ENCODE data around the gene SRP9.
"Not testable (repeated sequence)": the region's sequence is repeated elsewhere in the genome, so short reads cannot be mapped to it uniquely, and the experiment has no call there.

The SRP9 gene

GRCh38 chr1:225766967-225767633 lies 10.5 kb upstream of the SRP9 start:
- Mint-ChIP-seq H3K4me1 (peaks cover 17% of the 10 kb centered on the region), H3K27ac (no peak overlapping the region), H3K27me3 (peaks cover 10% of the 10 kb centered on the region), H3K4me3 (no peak overlapping the region), H3K36me3 (no peaks in the 10 kb centered on the region), H3K9me3 (no peaks in the 10 kb centered on the region)
- ATAC-seq: no peak

GRCh38 chr1:225767634-225768540 lies 9.7 kb upstream of the SRP9 start:
- Mint-ChIP-seq H3K27ac (no peak overlapping the region), H3K27me3 (peaks cover 10% of the 10 kb centered on the region), H3K36me3 (no peaks in the 10 kb centered on the region), H3K4me1 (peaks cover 17% of the 10 kb centered on the region), H3K4me3 (no peak overlapping the region), H3K9me3 (no peaks in the 10 kb centered on the region)
- no peak for ATAC-seq

DNA sequence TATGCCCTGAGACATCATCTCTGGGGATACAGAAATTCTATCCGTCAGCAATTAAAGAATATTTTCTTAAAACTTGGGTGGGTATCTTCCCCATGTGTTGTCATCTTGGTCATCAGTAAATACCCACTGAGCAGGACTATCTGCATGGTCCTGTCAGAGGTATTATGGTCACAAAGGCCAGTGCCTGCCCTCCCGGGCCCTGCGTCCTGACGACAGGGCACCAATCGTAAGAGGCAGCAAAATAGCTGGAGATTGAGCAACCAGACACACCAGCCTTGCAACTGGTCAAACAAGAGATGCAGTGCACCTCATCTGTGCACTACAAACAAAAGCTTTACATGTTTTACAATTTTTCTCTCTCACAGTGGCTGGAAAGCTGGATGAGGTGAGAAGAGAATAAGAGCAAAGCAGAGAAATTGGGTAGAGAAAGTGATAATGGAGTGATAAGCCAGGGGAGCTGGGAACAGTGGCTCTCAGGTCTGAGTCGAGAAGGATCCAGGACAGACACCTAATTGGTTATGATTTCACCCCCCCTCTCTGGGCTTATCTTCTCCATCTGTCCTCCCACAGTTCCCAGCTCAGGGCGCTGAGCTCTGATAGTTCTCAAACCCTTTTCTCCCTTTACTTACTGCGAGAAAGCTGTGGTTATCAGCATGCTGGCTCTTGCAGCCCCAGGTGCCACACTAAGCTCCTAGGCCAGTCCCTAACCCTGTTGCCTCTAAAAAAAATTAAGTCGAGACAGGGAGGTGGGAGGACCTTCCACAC lies 8.8 kb upstream of the SRP9 start:
- H3K4me1 Mint-ChIP-seq: peaks cover 16% of the 10 kb centered on the region
- no peak for ATAC-seq
- peaks cover 10% of the 10 kb centered on the region for H3K27me3 Mint-ChIP-seq
- no peaks in the 10 kb centered on the region for H3K36me3 Mint-ChIP-seq
- no peak overlapping the region for H3K4me3 Mint-ChIP-seq
- H3K27ac Mint-ChIP-seq: no peak overlapping the region
- H3K9me3 Mint-ChIP-seq: no peaks in the 10 kb centered on the region

DNA sequence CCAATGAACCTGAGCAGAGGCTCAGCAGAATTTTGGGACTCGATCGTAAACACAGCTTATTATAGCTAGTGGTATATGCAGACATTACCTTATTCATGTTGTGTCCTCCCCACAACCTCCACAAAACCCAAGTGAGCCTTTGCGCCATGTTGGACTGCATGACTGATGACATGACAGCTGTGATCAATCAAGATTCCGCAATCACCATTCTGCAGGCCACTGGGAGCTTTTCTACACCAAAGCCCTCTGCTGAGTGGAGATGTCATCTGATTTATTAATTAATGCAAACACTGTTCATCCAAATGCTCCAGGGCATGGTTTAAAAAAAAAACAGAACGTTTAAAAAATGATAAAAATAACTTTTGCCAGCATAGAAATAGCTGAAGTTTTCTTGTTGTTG lies 7.9 kb upstream of the SRP9 start:
- Mint-ChIP-seq H3K9me3 (no peaks in the 10 kb centered on the region), H3K36me3 (no peaks in the 10 kb centered on the region), H3K4me1 (peaks cover 9% of the 10 kb centered on the region), H3K27me3 (peaks cover 10% of the 10 kb centered on the region), H3K4me3 (no peak overlapping the region), H3K27ac (no peak overlapping the region)
- ATAC-seq: no peak

DNA sequence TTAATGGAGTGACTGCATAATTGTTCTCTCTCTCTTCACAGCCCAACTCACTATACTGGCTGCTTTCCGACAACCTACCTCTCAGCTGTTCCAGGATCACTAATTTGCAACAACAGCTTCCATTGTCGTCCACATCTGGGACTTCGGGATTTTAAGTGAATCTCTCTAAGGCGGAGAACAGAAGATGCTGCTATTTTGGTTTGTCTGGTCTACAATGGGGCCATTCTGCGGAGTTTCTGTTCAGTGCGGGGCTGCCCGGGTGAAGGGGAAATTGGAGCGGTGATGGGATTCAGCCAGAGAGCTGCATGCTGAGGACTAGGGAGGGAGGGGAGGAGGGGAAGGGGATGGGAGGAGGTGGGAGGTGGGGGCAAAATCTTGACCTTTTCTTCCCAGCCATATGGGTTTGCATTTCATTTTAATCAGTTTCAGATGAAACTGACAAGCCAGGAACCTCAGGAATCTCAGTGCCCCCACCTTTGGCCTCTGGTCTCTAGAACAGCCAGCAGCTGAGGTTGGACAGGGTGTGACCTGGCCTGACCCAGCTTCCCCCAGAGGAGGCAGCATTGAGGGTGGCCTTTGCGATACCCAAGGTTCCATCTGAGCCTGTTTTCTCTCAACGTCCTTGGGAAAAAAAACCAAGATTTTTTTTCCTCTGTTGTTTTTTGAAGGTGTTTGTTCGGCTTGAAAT lies 6.9 kb upstream of the SRP9 start:
- Mint-ChIP-seq H3K36me3 (no peaks in the 10 kb centered on the region), H3K9me3 (no peaks in the 10 kb centered on the region)

GRCh38 chr1:225771661-225772322 lies 5.8 kb upstream of the SRP9 start:
- H3K4me1 Mint-ChIP-seq: peaks cover 6% of the 10 kb centered on the region
- no peak overlapping the region for H3K27ac Mint-ChIP-seq
- no peaks in the 10 kb centered on the region for H3K9me3 Mint-ChIP-seq
- no peak for ATAC-seq
- no peak overlapping the region for H3K4me3 Mint-ChIP-seq
- H3K36me3 Mint-ChIP-seq: no peaks in the 10 kb centered on the region
- H3K27me3 Mint-ChIP-seq: peaks cover 10% of the 10 kb centered on the region

More for the DNA sequence above, 6.9 kb upstream of the SRP9 start:
- no peak overlapping the region for H3K4me3 Mint-ChIP-seq
- H3K27ac Mint-ChIP-seq: no peak overlapping the region
- no peak for ATAC-seq
- peaks cover 6% of the 10 kb centered on the region for H3K4me1 Mint-ChIP-seq
- peaks cover 10% of the 10 kb centered on the region for H3K27me3 Mint-ChIP-seq

DNA sequence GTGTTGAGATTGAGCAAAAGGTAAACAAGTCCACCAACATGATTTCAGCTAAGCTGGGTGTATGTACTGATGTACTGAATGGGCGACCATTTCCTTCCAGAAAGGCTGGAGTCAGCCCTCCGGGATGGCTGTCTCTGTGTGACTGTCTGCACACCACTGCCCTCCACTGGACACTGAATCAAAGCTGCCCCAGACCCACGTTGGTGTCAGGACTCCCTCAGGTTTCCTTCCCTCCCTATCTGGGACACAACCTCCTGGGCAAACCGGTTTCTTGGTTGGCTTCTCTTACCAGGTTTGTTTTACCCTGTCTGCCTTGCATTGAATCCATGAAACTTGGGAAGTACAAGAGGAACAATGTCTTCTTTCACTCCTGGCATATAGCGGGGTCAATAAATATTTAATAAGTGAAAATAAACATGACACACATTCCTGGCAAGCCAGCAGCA lies 5.3 kb upstream of the SRP9 start:
- peak; percentile 52 for ATAC-seq
- Mint-ChIP-seq H3K36me3 (no peaks in the 10 kb centered on the region), H3K27ac (no peak overlapping the region), H3K4me3 (no peak overlapping the region), H3K27me3 (peaks cover 10% of the 10 kb centered on the region), H3K4me1 (peaks cover 6% of the 10 kb centered on the region), H3K9me3 (no peaks in the 10 kb centered on the region)

DNA sequence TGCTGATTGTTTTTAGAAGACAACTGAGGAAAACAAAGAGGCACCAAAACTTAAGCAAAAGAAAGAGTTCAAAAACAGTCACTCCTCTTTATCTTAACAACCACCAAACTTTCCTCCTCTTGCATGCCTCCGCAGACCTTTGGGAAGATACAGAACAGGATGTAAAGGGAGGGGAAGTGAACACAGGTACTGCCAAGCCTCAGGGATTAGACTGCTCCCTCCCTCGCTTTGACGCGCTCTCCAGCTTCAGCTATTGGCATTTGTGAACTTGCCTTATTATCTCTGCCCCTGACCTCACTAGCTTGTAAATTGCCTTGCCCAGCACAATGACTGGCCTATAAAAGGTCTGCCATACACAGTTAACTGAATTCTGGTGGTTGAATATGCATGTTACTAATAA lies 4.8 kb upstream of the SRP9 start:
- H3K4me1 Mint-ChIP-seq: peaks cover 6% of the 10 kb centered on the region
- H3K27me3 Mint-ChIP-seq: peaks cover 9% of the 10 kb centered on the region
- no peak for ATAC-seq
- H3K27ac Mint-ChIP-seq: no peak overlapping the region
- H3K4me3 Mint-ChIP-seq: no peak overlapping the region
- no peaks in the 10 kb centered on the region for H3K9me3 Mint-ChIP-seq
- no peaks in the 10 kb centered on the region for H3K36me3 Mint-ChIP-seq

DNA sequence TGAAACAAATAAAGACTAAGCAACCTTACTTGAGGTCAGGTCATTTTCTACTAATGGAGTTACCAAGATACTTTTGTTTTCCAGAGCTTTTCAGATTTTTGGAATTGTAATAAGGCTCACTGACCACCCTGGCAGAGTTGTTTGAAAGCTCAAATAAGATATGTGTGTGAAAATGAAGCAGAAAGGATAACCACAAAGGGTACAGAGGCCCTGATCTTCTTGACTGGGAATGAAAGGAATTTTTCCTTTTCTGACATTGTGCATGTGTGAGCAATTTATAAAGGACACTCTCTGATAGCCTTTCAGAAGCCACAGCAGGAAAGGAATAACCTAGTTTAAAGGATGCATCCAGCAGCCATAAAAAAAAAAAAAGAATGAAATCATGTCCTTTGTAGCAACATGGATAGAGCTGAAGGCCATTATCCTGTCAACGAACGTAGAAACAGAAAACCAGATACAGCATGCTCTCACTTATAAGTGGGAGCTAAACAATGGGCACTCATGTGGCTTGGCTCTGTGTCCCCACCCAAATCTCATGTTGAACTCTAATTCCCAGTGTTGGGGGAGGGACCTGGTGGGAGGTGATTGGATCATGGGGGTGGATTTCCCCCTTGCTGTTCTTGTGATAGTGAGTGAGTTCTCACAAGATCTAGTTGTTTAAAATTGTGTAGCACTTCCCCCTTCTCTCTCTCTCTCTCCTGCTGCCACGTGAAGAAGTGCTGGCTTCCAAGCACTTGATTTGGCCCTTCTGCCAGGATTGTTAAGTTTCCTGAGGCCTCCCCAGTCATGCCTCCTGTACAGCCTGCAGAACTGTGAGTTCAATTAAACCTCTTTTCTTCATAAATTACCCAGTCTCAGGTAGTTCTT lies 3.1 kb upstream of the SRP9 start:
- no peaks in the 10 kb centered on the region for H3K36me3 Mint-ChIP-seq
- ATAC-seq: no peak
- H3K4me1 Mint-ChIP-seq: peaks cover 6% of the 10 kb centered on the region
- H3K4me3 Mint-ChIP-seq: no peak overlapping the region
- H3K27ac Mint-ChIP-seq: no peak overlapping the region
- H3K9me3 Mint-ChIP-seq: no peaks in the 10 kb centered on the region
- H3K27me3 Mint-ChIP-seq: no peaks in the 10 kb centered on the region

GRCh38 chr1:225776294-225776693 lies 1.3 kb upstream of the SRP9 start:
- Mint-ChIP-seq H3K27ac (no peak overlapping the region), H3K9me3 (no peaks in the 10 kb centered on the region), H3K27me3 (no peaks in the 10 kb centered on the region), H3K4me3 (no peak overlapping the region), H3K4me1 (peaks cover 15% of the 10 kb centered on the region), H3K36me3 (peaks cover 7% of the 10 kb centered on the region)
- ATAC-seq: no peak

GRCh38 chr1:225777058-225777582 lies 506 bp upstream of the SRP9 start:
- Mint-ChIP-seq H3K9me3 (no peaks in the 10 kb centered on the region), H3K36me3 (peaks cover 11% of the 10 kb centered on the region), H3K27me3 (no peaks in the 10 kb centered on the region), H3K4me3 (no peak overlapping the region), H3K4me1 (peaks cover 21% of the 10 kb centered on the region), H3K27ac (no peak overlapping the region)
- ATAC-seq: peak; percentile 2

- Mint-ChIP-seq H3K27me3 (no peaks in the 10 kb centered on the region), H3K27ac (no peak overlapping the region), H3K9me3 (no peaks in the 10 kb centered on the region), H3K4me1 (peaks cover 30% of the 10 kb centered on the region), H3K4me3 (no peak overlapping the region), H3K36me3 (peaks cover 18% of the 10 kb centered on the region)
- ATAC-seq: no peak
Observed at GRCh38 chr1:225778337-225778669, 677 bp downstream of the SRP9 start.

GRCh38 chr1:225779165-225779564 lies 1.5 kb downstream of the SRP9 start:
- not testable (repeated sequence) for H3K27me3 Mint-ChIP-seq, H3K4me3 Mint-ChIP-seq, H3K27ac Mint-ChIP-seq, H3K9me3 Mint-ChIP-seq, ATAC-seq
- H3K4me1 Mint-ChIP-seq: peaks cover 38% of the 10 kb centered on the region
- H3K36me3 Mint-ChIP-seq: peaks cover 24% of the 10 kb centered on the region

DNA sequence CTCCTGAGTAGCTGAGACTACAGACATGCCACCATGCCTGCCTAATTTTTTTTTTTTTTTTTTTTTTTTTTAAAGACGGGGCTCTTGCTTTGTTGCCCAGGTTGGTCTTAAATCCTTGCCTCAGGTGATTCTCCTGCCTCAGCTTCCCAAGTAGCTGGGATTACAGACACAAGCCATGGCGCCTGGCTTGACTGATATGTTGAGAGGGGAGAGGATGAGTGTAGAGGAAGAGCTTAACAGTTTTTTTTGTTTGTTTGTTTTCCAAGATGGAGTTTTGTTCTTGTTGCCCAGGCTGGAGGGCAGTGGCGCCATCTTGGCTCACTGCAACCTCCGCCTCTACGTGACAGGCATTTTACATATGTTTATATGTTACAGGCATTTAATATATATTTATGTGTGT lies 2.5 kb downstream of the SRP9 start:
- Mint-ChIP-seq H3K27me3 (no peaks in the 10 kb centered on the region), H3K4me1 (peaks cover 33% of the 10 kb centered on the region), H3K27ac (no peak overlapping the region), H3K4me3 (no peak overlapping the region), H3K36me3 (peaks cover 24% of the 10 kb centered on the region), H3K9me3 (no peaks in the 10 kb centered on the region)
- no peak for ATAC-seq

All from stimulated activated memory B cell treated with anti-CD40 and anti-IgM and Interleukin-4, amounts not matched to agents 10 μg/mL and 1 μg/mL and 100 μg/mL, for 72 hours (primary cell).